Progenitor cell of endocrine pancreas (in vitro differentiated cells): ENCODE measurements around the gene CFAP73. TPM values are rescaled to one million over a fixed set of nuclear protein-coding genes. Genes with fewer than 3 reads are reported as not detected.
A peak's percentile ranks its signal among the peaks of the same experiment; 100 is the strongest.

Experiments
- DNase-seq: peaks from one replicate; pipeline ENCODE4 v3.0.0; 2021; ENCODE audit warnings: low spot score; ENCODE audit not compliant: unreplicated experiment
- H3K27ac Mint-ChIP-seq: 2 replicates; pipeline ENCODE4 v1.8.0; 2021; ENCODE audit warnings: mild to moderate bottlenecking, moderate library complexity, mixed read lengths
- H3K27me3 Mint-ChIP-seq: 2 replicates; pipeline ENCODE4 v1.8.0; 2021; ENCODE audit warnings: mixed read lengths
- H3K36me3 Mint-ChIP-seq: 2 replicates; pipeline ENCODE4 v1.8.0; 2022; ENCODE audit warnings: mixed read lengths; ENCODE audit not compliant: insufficient read depth
- H3K4me1 Mint-ChIP-seq: 2 replicates; pipeline ENCODE4 v1.8.0; 2021; ENCODE audit warnings: low read depth, mixed read lengths
- H3K4me3 Mint-ChIP-seq: 2 replicates; pipeline ENCODE4 v1.8.0; 2021; ENCODE audit warnings: low read depth, mild to moderate bottlenecking, moderate library complexity, mixed read lengths
- H3K9me3 Mint-ChIP-seq: 2 replicates; pipeline ENCODE4 v1.8.0; 2021; ENCODE audit warnings: low read depth, mixed read lengths
- total RNA-seq: library from RNA; stranded (reverse); gene quantifications from 2 replicates; pipeline ENCODE4 v1.2.1, GENCODE V29; 2021
- TF ChIP-seq, protein P1 (sequence below): fragments of 200-600 bp; sonication (generic); IDR thresholded peaks from one replicate; pipeline ENCODE4 v1.5.0; 2021; ENCODE audit warnings: antibody characterized with exemption, mild to moderate bottlenecking; ENCODE audit not compliant: unreplicated experiment

The CFAP73 gene
- total RNA-seq, 1 donor from 2014 or later, result not detected

DNA sequence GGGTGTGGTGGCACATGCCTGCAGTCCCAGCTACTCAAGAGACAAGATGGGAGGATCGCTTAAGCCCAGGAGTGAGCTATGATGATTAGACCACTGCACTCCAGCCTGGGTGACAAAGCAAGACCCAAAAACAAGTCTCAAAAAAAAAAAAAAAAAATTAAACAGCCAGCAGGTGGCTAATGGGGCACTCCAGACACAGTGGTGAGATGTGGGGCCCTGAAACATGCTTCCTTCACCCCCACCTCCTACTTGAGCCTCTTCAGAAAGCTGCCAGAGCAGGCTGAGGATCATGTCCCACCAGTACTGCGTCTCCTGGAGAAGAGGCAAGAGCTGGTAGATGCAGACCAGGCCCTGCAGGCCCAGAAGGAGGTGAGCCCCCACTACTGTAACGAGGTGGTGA is 2.1 kb downstream of the CFAP73 start:
- H3K9me3 Mint-ChIP-seq, result peaks cover 5% of the 10 kb centered on the region
- TF ChIP-seq, protein P1, sequence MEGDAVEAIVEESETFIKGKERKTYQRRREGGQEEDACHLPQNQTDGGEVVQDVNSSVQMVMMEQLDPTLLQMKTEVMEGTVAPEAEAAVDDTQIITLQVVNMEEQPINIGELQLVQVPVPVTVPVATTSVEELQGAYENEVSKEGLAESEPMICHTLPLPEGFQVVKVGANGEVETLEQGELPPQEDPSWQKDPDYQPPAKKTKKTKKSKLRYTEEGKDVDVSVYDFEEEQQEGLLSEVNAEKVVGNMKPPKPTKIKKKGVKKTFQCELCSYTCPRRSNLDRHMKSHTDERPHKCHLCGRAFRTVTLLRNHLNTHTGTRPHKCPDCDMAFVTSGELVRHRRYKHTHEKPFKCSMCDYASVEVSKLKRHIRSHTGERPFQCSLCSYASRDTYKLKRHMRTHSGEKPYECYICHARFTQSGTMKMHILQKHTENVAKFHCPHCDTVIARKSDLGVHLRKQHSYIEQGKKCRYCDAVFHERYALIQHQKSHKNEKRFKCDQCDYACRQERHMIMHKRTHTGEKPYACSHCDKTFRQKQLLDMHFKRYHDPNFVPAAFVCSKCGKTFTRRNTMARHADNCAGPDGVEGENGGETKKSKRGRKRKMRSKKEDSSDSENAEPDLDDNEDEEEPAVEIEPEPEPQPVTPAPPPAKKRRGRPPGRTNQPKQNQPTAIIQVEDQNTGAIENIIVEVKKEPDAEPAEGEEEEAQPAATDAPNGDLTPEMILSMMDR, result no peak
- no peak overlapping the region for H3K4me3 Mint-ChIP-seq
- peaks cover 53% of the 10 kb centered on the region for H3K27me3 Mint-ChIP-seq
- H3K36me3 Mint-ChIP-seq, result peaks cover under 1% of the 10 kb centered on the region
- H3K4me1 Mint-ChIP-seq, result peaks cover 8% of the 10 kb centered on the region
- H3K27ac Mint-ChIP-seq, result no peak overlapping the region
- no peak for DNase-seq

DNA sequence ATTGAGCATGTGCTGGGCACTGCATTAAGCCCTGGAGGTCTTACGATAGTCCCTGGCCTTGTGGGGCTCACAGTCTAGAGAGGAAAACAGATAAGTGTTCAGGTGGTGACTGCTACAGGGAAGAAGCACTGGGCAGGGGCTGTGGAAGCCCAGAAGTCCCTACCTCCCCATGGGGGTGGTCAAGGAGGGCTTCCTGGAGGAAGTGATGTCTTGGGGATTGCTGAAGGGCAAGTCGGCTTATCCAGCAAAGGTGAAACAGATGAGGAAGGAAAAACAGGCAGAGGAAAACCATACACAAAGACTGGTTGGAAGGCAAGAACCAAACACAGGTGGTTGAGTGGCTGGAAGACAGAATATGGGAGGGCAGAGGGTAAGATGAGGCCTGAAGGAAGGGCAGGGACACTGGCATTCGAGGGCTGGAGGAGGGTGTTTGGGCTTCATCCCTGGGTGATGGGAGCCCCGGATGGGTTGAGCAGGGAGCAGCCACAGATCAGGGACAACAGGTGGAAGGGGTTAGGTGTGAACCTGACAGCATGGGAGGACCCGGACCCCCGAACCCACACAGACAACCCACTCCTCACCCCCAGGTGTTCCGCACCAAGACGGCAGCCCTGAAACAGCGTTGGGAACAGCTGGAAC is 2.8 kb downstream of the CFAP73 start:
- Mint-ChIP-seq H3K4me1 (peaks cover 8% of the 10 kb centered on the region), H3K27me3 (peaks cover 57% of the 10 kb centered on the region), H3K9me3 (peaks cover 2% of the 10 kb centered on the region), H3K4me3 (peak overlapping the region; percentile 51), H3K36me3 (peaks cover 5% of the 10 kb centered on the region), H3K27ac (no peak overlapping the region)
- DNase-seq, result no peak
- TF ChIP-seq, protein P1, result no peak

DNA sequence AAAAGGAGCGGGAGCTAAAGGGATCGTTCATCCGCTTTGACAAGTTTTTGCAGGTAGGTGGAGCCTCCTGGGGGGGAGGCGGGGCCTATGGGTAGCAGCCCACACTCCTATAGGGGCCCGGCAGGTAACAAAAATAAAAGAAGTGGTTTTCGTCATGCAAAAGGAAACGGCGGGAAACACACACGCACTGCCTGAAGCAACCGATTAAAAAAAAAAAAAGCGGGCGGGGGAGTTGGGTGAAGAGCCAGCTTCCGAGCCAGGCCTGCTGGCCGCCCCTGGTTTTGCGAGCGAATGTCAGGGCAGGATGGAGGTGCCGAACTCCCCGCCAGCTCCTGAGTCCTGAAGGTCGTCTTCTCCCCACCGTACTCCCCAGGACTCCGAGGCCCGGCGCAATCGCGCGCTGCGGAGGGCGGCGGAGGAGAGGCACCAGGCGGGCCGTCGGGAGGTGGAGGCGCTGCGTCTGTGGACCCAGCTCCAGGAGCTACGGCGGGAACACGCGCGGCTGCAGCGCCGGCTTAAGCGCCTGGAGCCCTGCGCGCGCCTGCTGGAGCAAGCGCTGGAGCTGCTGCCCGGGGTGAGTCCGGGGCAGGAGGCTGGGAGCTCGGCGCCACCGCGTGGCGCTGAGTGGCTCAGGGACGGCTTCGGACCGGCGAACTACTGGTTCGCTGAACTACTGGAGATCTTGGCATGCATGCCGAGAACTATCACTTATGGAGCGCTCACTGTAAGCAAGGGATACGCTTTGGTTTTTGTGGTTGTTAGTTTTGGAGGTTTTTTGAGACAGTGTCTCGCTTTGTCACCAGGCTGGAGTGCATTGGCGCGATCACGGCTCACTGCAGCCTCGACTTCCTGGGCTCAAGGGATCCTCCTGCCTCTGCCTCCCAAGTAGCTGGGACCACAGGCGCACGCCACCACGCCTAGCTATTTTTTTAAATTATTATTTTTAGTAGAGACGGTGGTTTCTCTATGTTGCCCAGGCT is 3.6 kb downstream of the CFAP73 start:
- no peaks in the 10 kb centered on the region for H3K9me3 Mint-ChIP-seq
- peaks cover 8% of the 10 kb centered on the region for H3K36me3 Mint-ChIP-seq
- H3K27me3 Mint-ChIP-seq, result peaks cover 56% of the 10 kb centered on the region
- TF ChIP-seq, protein P1, result peak; percentile 41
- no peak overlapping the region for H3K27ac Mint-ChIP-seq
- H3K4me3 Mint-ChIP-seq, result peak overlapping the region; percentile 51
- peak; percentile 35 for DNase-seq
- peaks cover 8% of the 10 kb centered on the region for H3K4me1 Mint-ChIP-seq

DNA sequence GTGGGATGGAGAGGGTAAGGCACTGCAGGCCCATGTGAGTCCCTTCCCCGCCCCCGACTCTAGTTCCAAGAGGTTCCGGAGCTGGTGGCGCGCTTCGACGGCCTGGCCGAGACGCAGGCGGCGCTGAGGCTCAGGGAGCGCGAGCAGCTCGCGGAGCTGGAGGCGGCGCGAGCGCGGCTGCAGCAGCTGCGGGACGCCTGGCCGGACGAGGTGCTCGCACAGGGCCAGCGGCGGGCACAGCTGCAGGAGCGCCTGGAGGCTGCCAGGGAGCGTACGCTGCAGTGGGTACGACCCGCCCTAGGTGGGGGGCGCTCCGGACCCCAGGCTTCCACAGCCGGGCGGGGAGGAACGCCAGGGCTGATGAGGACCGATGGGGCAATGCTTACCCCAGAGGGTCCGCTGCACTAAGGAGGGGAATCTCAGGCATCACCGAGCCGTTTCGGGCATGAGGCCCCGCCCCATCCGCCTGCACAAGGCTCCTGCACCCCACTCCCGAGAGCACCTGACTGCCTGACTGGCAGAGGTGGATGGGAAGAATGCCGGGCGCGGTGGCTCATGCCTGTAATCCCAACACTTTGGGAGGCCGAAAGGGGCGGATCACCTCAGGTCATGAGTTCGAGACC is 4.9 kb downstream of the CFAP73 start:
- H3K27ac Mint-ChIP-seq, result no peak overlapping the region
- no peak overlapping the region for H3K4me3 Mint-ChIP-seq
- TF ChIP-seq, protein P1, result no peak
- peaks cover 8% of the 10 kb centered on the region for H3K36me3 Mint-ChIP-seq
- peak; percentile 25 for DNase-seq
- peaks cover 8% of the 10 kb centered on the region for H3K4me1 Mint-ChIP-seq
- no peaks in the 10 kb centered on the region for H3K9me3 Mint-ChIP-seq
- H3K27me3 Mint-ChIP-seq, result peaks cover 56% of the 10 kb centered on the region

DNA sequence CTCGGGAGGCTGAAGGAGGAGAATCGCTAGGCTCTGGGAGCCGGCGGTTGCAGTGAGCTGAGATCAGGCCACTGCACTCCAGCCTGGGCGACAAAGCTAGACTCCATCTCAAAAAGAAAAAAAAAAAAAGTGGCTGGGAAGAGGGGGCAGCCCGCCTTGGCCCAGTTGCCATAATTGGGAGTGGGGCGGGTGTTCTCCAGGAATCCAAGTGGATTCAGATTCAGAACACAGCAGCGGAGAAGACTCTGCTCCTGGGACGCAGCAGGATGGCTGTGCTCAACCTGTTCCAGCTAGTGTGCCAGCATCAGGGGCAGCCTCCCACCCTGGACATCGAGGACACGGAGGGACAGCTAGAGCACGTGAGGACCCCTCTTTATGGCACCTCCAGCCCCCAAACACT is 5.5 kb downstream of the CFAP73 start:
- H3K36me3 Mint-ChIP-seq, result peaks cover 8% of the 10 kb centered on the region
- peaks cover 3% of the 10 kb centered on the region for H3K4me1 Mint-ChIP-seq
- H3K27ac Mint-ChIP-seq, result no peak overlapping the region
- H3K4me3 Mint-ChIP-seq, result no peak overlapping the region
- peaks cover 53% of the 10 kb centered on the region for H3K27me3 Mint-ChIP-seq
- TF ChIP-seq, protein P1, result no peak
- DNase-seq, result no peak
- H3K9me3 Mint-ChIP-seq, result no peaks in the 10 kb centered on the region
